Measurements from ENCODE around the gene HBB. TPM values are rescaled to one million over a fixed set of nuclear protein-coding genes. Genes with fewer than 3 reads are reported as not detected.

HBB gene
- total and polyA plus RNA-seq, 4 donors, result 132 to 2,002 (median 659) TPM

- no peaks in the 10 kb centered on the region for H3K4me1 ChIP-seq (ENCODE audit: control insufficient read depth, insufficient read depth, low read length)
- no peak overlapping the region for H3K27ac ChIP-seq (ENCODE audit: low read depth, low read length)
- DNase-seq (ENCODE audit: low read depth in 4 of 6, low spot score in 6 of 6), result no peak
- H3K4me3 ChIP-seq (ENCODE audit: low read depth, low read length), result no peak overlapping the region
- 82% methylated on average over 7 of the region's 10 CpGs for WGBS (ENCODE audit: insufficient coverage)
- H3K27me3 ChIP-seq (ENCODE audit: control insufficient read depth, insufficient read depth, low read length), result no peaks in the 10 kb centered on the region
- H3K36me3 ChIP-seq (ENCODE audit: control insufficient read depth, insufficient read depth, low read length), result no peaks in the 10 kb centered on the region
- H3K9me3 ChIP-seq (ENCODE audit: control insufficient read depth, insufficient read depth, low read length), result no peaks in the 10 kb centered on the region
Measured at GRCh38 chr11:5178046-5178837, 48.6 kb downstream of the HBB start.

Other genes with a start within 250 kb of the HBB start
- not detected for gene OR51L1, start 232.2 kb downstream of the HBB start, total RNA-seq
- gene OR51L1, start 232.2 kb downstream of the HBB start, polyA plus RNA-seq (ENCODE audit: insufficient read length in 2 of 2), result under 1 TPM in 1 of 2 donors, not detected in 1; 0.03 TPM
- gene OR52J3, start 180.5 kb downstream of the HBB start, total RNA-seq, result not detected
- not detected for gene OR52J3, start 180.5 kb downstream of the HBB start, polyA plus RNA-seq (ENCODE audit: insufficient read length in 2 of 2)
- gene OR52E2, start 167.4 kb downstream of the HBB start, total RNA-seq, result not detected
- not detected for gene OR52E2, start 167.4 kb downstream of the HBB start, polyA plus RNA-seq (ENCODE audit: insufficient read length in 2 of 2)
- not detected for gene OR52E1, start 157.5 kb downstream of the HBB start, total RNA-seq
- gene OR52E1, start 157.5 kb downstream of the HBB start, polyA plus RNA-seq (ENCODE audit: insufficient read length in 2 of 2), result not detected
- under 1 TPM in 1 of 2 donors, not detected in 1; 0.06 TPM for gene OR52A5, start 88.7 kb downstream of the HBB start, total RNA-seq
- not detected for gene OR52A5, start 88.7 kb downstream of the HBB start, polyA plus RNA-seq (ENCODE audit: insufficient read length in 2 of 2)
- gene OR52A1, start 72.3 kb downstream of the HBB start, total RNA-seq, result not detected
- under 1 TPM; 0.05 to 0.10 TPM for gene OR52A1, start 72.3 kb downstream of the HBB start, polyA plus RNA-seq (ENCODE audit: insufficient read length in 2 of 2)
- not detected for gene OR51V1, start 26.4 kb downstream of the HBB start, total RNA-seq
- not detected for gene OR51V1, start 26.4 kb downstream of the HBB start, polyA plus RNA-seq (ENCODE audit: insufficient read length in 2 of 2)
- gene HBD, start 7.4 kb upstream of the HBB start, total RNA-seq, result 1 to 10 TPM in 1 of 2 donors, under 1 TPM in 1; 0.17 to 1.2 TPM
- gene HBD, start 7.4 kb upstream of the HBB start, polyA plus RNA-seq (ENCODE audit: insufficient read length in 2 of 2), result not detected
- gene HBG1, start 22.8 kb upstream of the HBB start, total RNA-seq, result 1,000 to 10,000 TPM in 1 of 2 donors, 100 to 1,000 TPM in 1; 286 to 1,550 TPM
- gene HBG1, start 22.8 kb upstream of the HBB start, polyA plus RNA-seq (ENCODE audit: insufficient read length in 2 of 2), result 10 to 100 TPM in 1 of 2 donors, 1 to 10 TPM in 1; 8.9 to 10.7 TPM
- over 10,000 TPM; 12,245 to 14,331 TPM for gene HBG2, start 27.7 kb upstream of the HBB start, total RNA-seq
- gene HBG2, start 27.7 kb upstream of the HBB start, polyA plus RNA-seq (ENCODE audit: insufficient read length in 2 of 2), result 1,000 to 10,000 TPM; 2,225 to 2,582 TPM
- 10 to 100 TPM; 14.4 to 30.5 TPM for gene HBE1, start 42.9 kb upstream of the HBB start, total RNA-seq
- gene HBE1, start 42.9 kb upstream of the HBB start, polyA plus RNA-seq (ENCODE audit: insufficient read length in 2 of 2), result 1 to 10 TPM; 9.2 to 9.3 TPM
- under 1 TPM in 1 of 2 donors, not detected in 1; 0.17 TPM for gene OR51B4, start 74.9 kb upstream of the HBB start, total RNA-seq
- gene OR51B4, start 74.9 kb upstream of the HBB start, polyA plus RNA-seq (ENCODE audit: insufficient read length in 2 of 2), result not detected
- gene OR51B2, start 97.2 kb upstream of the HBB start, total RNA-seq, result under 1 TPM; 0.20 to 0.22 TPM
- not detected for gene OR51B2, start 97.2 kb upstream of the HBB start, polyA plus RNA-seq (ENCODE audit: insufficient read length in 2 of 2)
- gene OR51B5, start 116.5 kb upstream of the HBB start, total RNA-seq, result 1 to 10 TPM in 1 of 2 donors, under 1 TPM in 1; 0.99 to 1.7 TPM
- gene OR51B5, start 116.5 kb upstream of the HBB start, polyA plus RNA-seq (ENCODE audit: insufficient read length in 2 of 2), result under 1 TPM in 1 of 2 donors, not detected in 1; 0.33 TPM
- gene OR51B6, start 124.4 kb upstream of the HBB start, total RNA-seq, result not detected
- gene OR51B6, start 124.4 kb upstream of the HBB start, polyA plus RNA-seq (ENCODE audit: insufficient read length in 2 of 2), result not detected
- not detected for gene OR51M1, start 156.7 kb upstream of the HBB start, total RNA-seq
- gene OR51M1, start 156.7 kb upstream of the HBB start, polyA plus RNA-seq (ENCODE audit: insufficient read length in 2 of 2), result not detected
- not detected for gene OR51Q1, start 195.0 kb upstream of the HBB start, total RNA-seq
- not detected for gene OR51Q1, start 195.0 kb upstream of the HBB start, polyA plus RNA-seq (ENCODE audit: insufficient read length in 2 of 2)
- gene OR51I1, start 214.4 kb upstream of the HBB start, total RNA-seq, result under 1 TPM in 1 of 2 donors, not detected in 1; 0.28 TPM
- not detected for gene OR51I1, start 214.4 kb upstream of the HBB start, polyA plus RNA-seq (ENCODE audit: insufficient read length in 2 of 2)
- gene OR51I2, start 222.3 kb upstream of the HBB start, total RNA-seq, result not detected
- not detected for gene OR51I2, start 222.3 kb upstream of the HBB start, polyA plus RNA-seq (ENCODE audit: insufficient read length in 2 of 2)

Measured in spinal cord (tissue), 10 donors.